Smooth muscle cell (in vitro differentiated cells): ENCODE results near the gene NOS1AP. TPM values are rescaled to one million over a fixed set of nuclear protein-coding genes. Genes with fewer than 3 reads are reported as not detected.

Source experiments
- DNase-seq: peaks from one replicate; lab custom pipeline; 2025; ENCODE audit not compliant: unreplicated experiment; lab: John Stamatoyannopoulos, UW
- H2AFZ ChIP-seq: fragments of 200-600 bp; sonication (generic); 2 replicates; pipeline ENCODE4 v1.6.0; 2016; ENCODE audit warnings: antibody characterized with exemption, low read depth, mild to moderate bottlenecking
- H3F3A ChIP-seq: fragments of 200-600 bp; sonication (generic); 2 replicates; pipeline ENCODE4 v1.6.0; 2017; ENCODE audit warnings: antibody characterized with exemption, low read depth
- H3K27ac ChIP-seq: fragments of 200-600 bp; sonication (generic); 2 replicates; pipeline ENCODE4 v1.5.1; 2016; ENCODE audit warnings: low read depth, mild to moderate bottlenecking
- H3K27me3 ChIP-seq: fragments of 200-600 bp; sonication (generic); 2 replicates; pipeline ENCODE4 v1.6.1; 2016; ENCODE audit warnings: low read depth, mild to moderate bottlenecking
- H3K36me3 ChIP-seq: fragments of 200-600 bp; sonication (generic); 2 replicates; pipeline ENCODE4 v1.5.1; 2016; ENCODE audit warnings: low read depth
- H3K4me1 ChIP-seq: fragments of 200-600 bp; sonication (generic); 2 replicates; pipeline ENCODE4 v1.5.1; 2016; ENCODE audit warnings: low read depth
- H3K4me2 ChIP-seq: fragments of 200-600 bp; sonication (generic); 2 replicates; pipeline ENCODE4 v1.6.0; 2016; ENCODE audit warnings: mild to moderate bottlenecking
- H3K4me3 ChIP-seq: fragments of 200-600 bp; sonication (generic); 2 replicates; pipeline ENCODE4 v1.5.1; 2016; ENCODE audit warnings: mild to moderate bottlenecking
- H3K79me2 ChIP-seq: fragments of 200-600 bp; sonication (generic); 2 replicates; pipeline ENCODE4 v1.6.0; 2016; ENCODE audit warnings: low read depth, mild to moderate bottlenecking
- H3K9ac ChIP-seq: fragments of 200-600 bp; sonication (generic); 2 replicates; pipeline ENCODE4 v1.6.0; 2016; ENCODE audit warnings: low read depth
- H3K9me3 ChIP-seq: fragments of 200-600 bp; sonication (generic); replicated peaks from 2 replicates; pipeline ENCODE4 v1.5.1; 2016; ENCODE audit warnings: low read depth
- H4K20me1 ChIP-seq: fragments of 200-600 bp; sonication (generic); 2 replicates; pipeline ENCODE4 v1.6.0; 2016; ENCODE audit warnings: low read depth
- WGBS: methylation state at CpG from one replicate; pipeline ENCODE4 v1.1.7; 2016; ENCODE audit warnings: low lambda C conversion rate; 5-methylcytosine and 5-hydroxymethylcytosine counted together
- polyA plus RNA-seq: library from polyadenylated mRNA; unstranded; fragments of >200 nt; fragmentation: Nextera tagmentation; extraction: Ambion mirVana; gene quantifications from 2 replicates; pipeline ENCODE4 v1.2.1, GENCODE V29; 2016
- total RNA-seq: library from RNA; depleted of rRNA; stranded (reverse); fragments of >200 nt; gene quantifications from 2 replicates; pipeline ENCODE4 v1.2.3, GENCODE V29; 2014
- TF ChIP-seq, protein P1 (sequence below): fragments of 200-600 bp; sonication (generic); IDR thresholded peaks from 2 replicates; pipeline ENCODE4 v1.5.1; 2017; ENCODE audit warnings: borderline replicate concordance, mild to moderate bottlenecking, antibody characterized with exemption; ENCODE audit not compliant: insufficient read depth, poor library complexity, severe bottlenecking

Gene NOS1AP
- total and polyA plus RNA-seq, 2 experiments from 2014 or later: 0.54 to 0.80 TPM

DNA sequence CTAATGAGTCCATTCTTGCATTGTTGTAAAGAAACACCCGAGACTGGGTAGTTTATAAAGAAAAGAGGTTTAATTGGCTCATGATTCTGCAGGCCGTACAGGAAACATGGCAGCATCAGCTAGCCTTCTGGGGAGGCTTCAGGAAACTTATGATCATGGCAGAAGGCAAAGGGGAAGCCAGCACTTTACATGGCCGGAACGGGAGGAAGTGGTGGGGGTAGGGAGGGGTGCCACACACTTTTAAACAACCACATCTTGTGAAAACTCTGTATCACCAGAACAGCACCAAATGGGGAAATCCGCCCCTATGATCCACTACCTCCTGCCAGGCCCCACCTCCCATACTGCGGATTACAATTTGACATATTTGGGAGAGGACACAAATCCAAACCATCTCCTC lies 43.9 kb downstream of the NOS1AP start:
- DNase-seq: no peak
- no peaks in the 10 kb centered on the region for H4K20me1 ChIP-seq
- WGBS: 87% methylated on average over 6 of the region's 6 CpGs
- H3F3A ChIP-seq: no peaks in the 10 kb centered on the region
- H2AFZ ChIP-seq: no peak overlapping the region
- H3K27ac ChIP-seq: no peak overlapping the region
- no peaks in the 10 kb centered on the region for H3K36me3 ChIP-seq
- no peaks in the 10 kb centered on the region for H3K27me3 ChIP-seq
- TF ChIP-seq, protein P1, sequence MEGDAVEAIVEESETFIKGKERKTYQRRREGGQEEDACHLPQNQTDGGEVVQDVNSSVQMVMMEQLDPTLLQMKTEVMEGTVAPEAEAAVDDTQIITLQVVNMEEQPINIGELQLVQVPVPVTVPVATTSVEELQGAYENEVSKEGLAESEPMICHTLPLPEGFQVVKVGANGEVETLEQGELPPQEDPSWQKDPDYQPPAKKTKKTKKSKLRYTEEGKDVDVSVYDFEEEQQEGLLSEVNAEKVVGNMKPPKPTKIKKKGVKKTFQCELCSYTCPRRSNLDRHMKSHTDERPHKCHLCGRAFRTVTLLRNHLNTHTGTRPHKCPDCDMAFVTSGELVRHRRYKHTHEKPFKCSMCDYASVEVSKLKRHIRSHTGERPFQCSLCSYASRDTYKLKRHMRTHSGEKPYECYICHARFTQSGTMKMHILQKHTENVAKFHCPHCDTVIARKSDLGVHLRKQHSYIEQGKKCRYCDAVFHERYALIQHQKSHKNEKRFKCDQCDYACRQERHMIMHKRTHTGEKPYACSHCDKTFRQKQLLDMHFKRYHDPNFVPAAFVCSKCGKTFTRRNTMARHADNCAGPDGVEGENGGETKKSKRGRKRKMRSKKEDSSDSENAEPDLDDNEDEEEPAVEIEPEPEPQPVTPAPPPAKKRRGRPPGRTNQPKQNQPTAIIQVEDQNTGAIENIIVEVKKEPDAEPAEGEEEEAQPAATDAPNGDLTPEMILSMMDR: no peak
- H3K9ac ChIP-seq: no peak overlapping the region
- H3K4me2 ChIP-seq: no peak overlapping the region
- no peaks in the 10 kb centered on the region for H3K4me1 ChIP-seq
- H3K79me2 ChIP-seq: no peaks in the 10 kb centered on the region
- H3K4me3 ChIP-seq: no peak overlapping the region
- no peaks in the 10 kb centered on the region for H3K9me3 ChIP-seq

DNA sequence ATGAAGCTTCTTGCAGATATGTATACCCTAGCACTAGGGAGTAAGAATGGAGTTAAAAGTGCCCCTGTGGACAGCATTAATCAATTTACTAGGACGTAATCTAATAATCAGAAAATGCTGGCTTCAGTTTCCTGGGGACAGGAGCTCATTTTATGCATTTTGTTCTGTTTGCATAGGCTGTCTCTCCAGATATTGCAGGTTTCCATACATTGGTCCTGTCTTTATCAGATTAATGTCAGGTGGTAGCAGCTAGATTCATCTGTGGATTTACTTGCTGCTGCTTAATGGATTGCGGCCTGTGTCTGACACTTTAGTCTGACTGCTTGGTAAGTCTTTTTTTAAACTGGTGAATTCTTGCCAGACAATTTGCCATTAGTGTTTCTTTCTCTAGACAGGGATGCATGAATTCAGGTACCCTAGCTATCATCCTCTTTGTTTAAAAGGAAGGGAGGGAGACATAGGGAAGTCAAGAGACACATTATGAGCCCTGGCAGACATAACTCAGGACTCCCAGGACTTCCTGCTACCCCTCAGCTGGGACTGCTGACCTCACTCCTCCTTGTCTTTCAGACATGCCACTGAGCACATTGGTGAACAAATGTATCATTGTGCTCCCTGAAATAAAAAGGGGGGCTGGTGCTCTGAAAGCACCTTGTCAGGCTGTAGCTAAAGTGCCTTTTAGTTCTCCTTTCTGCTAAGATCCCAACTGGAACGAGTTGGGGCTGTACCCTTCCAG lies 47.7 kb downstream of the NOS1AP start:
- 99% methylated on average over 3 of the region's 3 CpGs for WGBS
- TF ChIP-seq, protein P1: no peak
- Histone ChIP-seq H4K20me1 (no peaks in the 10 kb centered on the region), H3K27ac (no peak overlapping the region), H2AFZ (no peak overlapping the region), H3F3A (no peaks in the 10 kb centered on the region), H3K4me3 (no peak overlapping the region), H3K9me3 (no peaks in the 10 kb centered on the region), H3K9ac (no peak overlapping the region), H3K79me2 (no peaks in the 10 kb centered on the region), H3K4me1 (peaks cover 11% of the 10 kb centered on the region), H3K4me2 (no peak overlapping the region), H3K36me3 (no peaks in the 10 kb centered on the region), H3K27me3 (no peaks in the 10 kb centered on the region)
- no peak for DNase-seq

DNA sequence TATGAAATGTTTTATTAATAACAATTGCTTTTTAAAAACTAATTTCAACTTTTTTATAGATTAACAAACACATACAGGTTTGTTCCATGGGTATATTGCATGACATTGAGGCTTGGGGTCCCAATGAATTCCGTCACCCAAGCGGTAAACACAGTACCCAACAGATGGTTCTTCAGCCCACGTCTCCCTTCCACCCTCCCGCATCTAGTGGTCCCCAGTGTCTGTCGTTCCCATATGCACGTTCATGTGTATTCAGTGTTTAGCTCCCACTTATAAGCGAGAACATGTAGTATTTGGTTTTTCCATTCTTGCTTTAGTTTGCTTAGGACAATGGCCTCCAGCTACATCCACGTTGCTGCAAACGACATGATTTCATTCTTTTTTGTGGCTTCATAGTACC lies 48.6 kb downstream of the NOS1AP start:
- Histone ChIP-seq H3K9ac (no peak overlapping the region), H3K36me3 (no peaks in the 10 kb centered on the region), H3K79me2 (no peaks in the 10 kb centered on the region), H3K4me2 (no peak overlapping the region), H4K20me1 (no peaks in the 10 kb centered on the region), H3F3A (no peaks in the 10 kb centered on the region), H3K4me3 (no peak overlapping the region), H3K27me3 (no peaks in the 10 kb centered on the region), H3K4me1 (peaks cover 11% of the 10 kb centered on the region), H2AFZ (no peak overlapping the region), H3K9me3 (no peaks in the 10 kb centered on the region), H3K27ac (no peak overlapping the region)
- no peak for DNase-seq
- TF ChIP-seq, protein P1: no peak
- WGBS: 95% methylated on average over 9 of the region's 9 CpGs

DNA sequence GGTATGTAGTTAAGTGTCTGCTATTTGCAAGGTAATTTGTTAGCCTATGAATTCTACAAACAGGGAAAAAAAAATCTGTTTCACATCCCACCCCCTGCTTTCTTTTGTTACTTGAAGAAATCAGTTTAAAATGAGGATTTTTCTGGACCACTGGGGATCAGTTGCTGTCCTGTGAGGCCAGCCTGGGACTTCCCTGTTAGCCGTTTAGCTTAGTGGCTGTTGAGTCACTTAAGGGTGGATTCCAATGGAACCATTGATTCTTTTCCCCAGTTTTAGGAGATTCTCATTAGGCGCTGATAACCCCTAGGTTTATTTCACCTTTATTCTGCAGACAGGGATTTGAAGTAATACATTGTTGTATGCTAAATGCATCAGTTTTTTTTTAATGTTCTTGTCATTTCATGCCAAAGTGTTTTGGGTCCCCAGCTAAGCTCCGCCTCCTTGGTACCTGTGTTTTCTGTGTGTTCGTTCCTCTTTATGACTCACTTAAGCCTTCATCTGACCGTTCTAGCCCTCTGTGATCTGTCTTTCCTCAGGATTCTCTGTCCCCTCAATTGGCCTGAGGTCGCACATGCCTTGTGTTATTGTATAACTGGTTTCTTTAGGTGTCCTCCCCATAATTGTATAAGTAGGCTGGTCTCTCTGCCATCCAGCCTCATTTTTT lies 59.3 kb downstream of the NOS1AP start:
- H2AFZ ChIP-seq: no peak overlapping the region
- no peaks in the 10 kb centered on the region for H3K79me2 ChIP-seq
- H3K36me3 ChIP-seq: no peaks in the 10 kb centered on the region
- H3K4me3 ChIP-seq: no peak overlapping the region
- TF ChIP-seq, protein P1: no peak
- 62% methylated on average over 6 of the region's 6 CpGs for WGBS
- no peaks in the 10 kb centered on the region for H3K27me3 ChIP-seq
- DNase-seq: no peak
- no peaks in the 10 kb centered on the region for H4K20me1 ChIP-seq
- peaks cover 4% of the 10 kb centered on the region for H3K4me1 ChIP-seq
- H3K27ac ChIP-seq: no peak overlapping the region
- H3K4me2 ChIP-seq: no peak overlapping the region
- no peak overlapping the region for H3K9ac ChIP-seq
- H3F3A ChIP-seq: no peaks in the 10 kb centered on the region
- H3K9me3 ChIP-seq: no peaks in the 10 kb centered on the region
